Tibial artery (tissue), 4 donors: Measurements from ENCODE around the gene CIDEA.

Source experiments
- DNase-seq, 2 donors: peaks; one replicate each; pipeline ENCODE4 v3.0.0-alpha.2; 2019
- H3K27ac ChIP-seq, 2 donors: fragments of 200-600 bp; sonication (generic) in 1 of 2; 1 replicate in 1 of 2; 2 replicates in 1 of 2; pipeline ENCODE4 v1.5.1; 2018 to 2019; ENCODE audit warnings: mild to moderate bottlenecking in 1 of 2
- H3K27me3 ChIP-seq, 2 donors: fragments of 200-600 bp; sonication (generic) in 1 of 2; one replicate each; pipeline versions ENCODE4 v1.5.1 to v1.6.0; 2016 to 2019
- H3K36me3 ChIP-seq, 3 donors: fragments of 200-600 bp; sonication (generic) in 2 of 3; one replicate each; pipeline ENCODE4 v1.5.1; 2016 to 2019; ENCODE audit warnings: mild to moderate bottlenecking in 2 of 3
- H3K4me1 ChIP-seq, 4 donors: fragments of 200-600 bp; sonication (generic) in 2 of 4; 1 replicate in 3 of 4; 2 replicates in 1 of 4; pipeline ENCODE4 v1.5.1; 2016 to 2019
- H3K4me3 ChIP-seq, 2 donors: fragments of 200-600 bp; sonication (generic) in 1 of 2; 1 replicate in 1 of 2; 2 replicates in 1 of 2; pipeline ENCODE4 v1.5.1; 2018 to 2019; ENCODE audit warnings: mild to moderate bottlenecking in 2 of 2
- H3K9me3 ChIP-seq, 3 donors: fragments of 200-600 bp; sonication (generic) in 1 of 3; one replicate each; pipeline ENCODE4 v1.5.1; 2016 to 2019
- CTCF ChIP-seq, 2 experiments: fragments of 200-600 bp in 1 of 2; fragments of 450-650 bp in 1 of 2; IDR thresholded peaks; one replicate each; pipeline ENCODE4 v1.5.1; 2017 to 2019; ENCODE audit warnings: antibody characterized with exemption in 2 of 2, mild to moderate bottlenecking in 1 of 2, moderate library complexity in 1 of 2
- intact Hi-C: fragments of 100-400 bp; cut with DNase I; formaldehyde crosslinking; loops from one replicate; pipeline ENCODE4 v1.15.0; 2023; ENCODE audit warnings: low total_unique reads

CIDEA gene

GRCh38 chr18:12315490-12315889 is 61.3 kb downstream of the CIDEA start:
- H3K27ac ChIP-seq, result peak overlapping the region; percentile 62 to 75

GRCh38 chr18:12315911-12316310 is 61.8 kb downstream of the CIDEA start:
- H3K9me3 ChIP-seq, result peaks cover 0 to 9% (median 0%) of the 10 kb centered on the region in 3 donors
- H3K36me3 ChIP-seq, result peaks cover 22 to 43% (median 23%) of the 10 kb centered on the region in 3 donors
- no peaks in the 10 kb centered on the region for H3K27me3 ChIP-seq
- TF ChIP-seq CTCF (IDR thresholded peaks at IDR 0.05), result no peak
- H3K4me3 ChIP-seq, result peak overlapping the region in 1 of 2 donors; percentile 0
- DNase-seq, result peak in 1 of 2 donors; percentile 74
- peaks cover 0 to 72% (median 39%) of the 10 kb centered on the region in 4 donors for H3K4me1 ChIP-seq
- intact Hi-C loops, result loop anchor here (10.0 kb wide), 1 partner anchor 59 kb away; the partner anchor contains the start of gene AFG3L2
- peak overlapping the region; percentile 62 to 75 for H3K27ac ChIP-seq

More at GRCh38 chr18:12315490-12315889, 61.3 kb downstream of the CIDEA start:
- intact Hi-C loops, result loop anchor here (10.0 kb wide), 1 partner anchor 59 kb away; the partner anchor contains the start of gene AFG3L2
- TF ChIP-seq CTCF (IDR thresholded peaks at IDR 0.05), result no peak
- Histone ChIP-seq H3K4me3 (peak overlapping the region in 1 of 2 donors; percentile 0), H3K4me1 (peaks cover 0 to 72% (median 41%) of the 10 kb centered on the region in 4 donors), H3K36me3 (peaks cover 26 to 39% (median 28%) of the 10 kb centered on the region in 3 donors), H3K27me3 (no peaks in the 10 kb centered on the region), H3K9me3 (peaks cover 0 to 9% (median 0%) of the 10 kb centered on the region in 3 donors)
- no peak for DNase-seq

- H3K27me3 ChIP-seq, result no peaks in the 10 kb centered on the region
- DNase-seq, result no peak
- no peak for TF ChIP-seq CTCF (IDR thresholded peaks at IDR 0.05)
- peaks cover 0 to 76% (median 41%) of the 10 kb centered on the region in 4 donors for H3K4me1 ChIP-seq
- H3K27ac ChIP-seq, result peak overlapping the region; percentile 25 to 75
- no peak overlapping the region for H3K4me3 ChIP-seq
- intact Hi-C loops, result loop anchor here (10.0 kb wide), 1 partner anchor 57 kb away; the partner anchor contains the start of gene AFG3L2
- no peaks in the 10 kb centered on the region for H3K9me3 ChIP-seq
- peaks cover 5 to 44% (median 11%) of the 10 kb centered on the region in 3 donors for H3K36me3 ChIP-seq
These were observed 63.6 kb downstream of the CIDEA start for GRCh38 chr18:12317664-12318333.

- no peaks in the 10 kb centered on the region for H3K9me3 ChIP-seq
- H3K4me1 ChIP-seq, result peaks cover 0 to 72% (median 39%) of the 10 kb centered on the region in 4 donors
- H3K4me3 ChIP-seq, result no peak overlapping the region
- intact Hi-C loops, result loop anchor here (10.0 kb wide), 1 partner anchor 56 kb away; the partner anchor contains the start of gene AFG3L2
- no peaks in the 10 kb centered on the region for H3K27me3 ChIP-seq
- peak overlapping the region; percentile 25 to 75 for H3K27ac ChIP-seq
- peaks cover 6 to 48% (median 9%) of the 10 kb centered on the region in 3 donors for H3K36me3 ChIP-seq
- no peak for DNase-seq
- TF ChIP-seq CTCF (IDR thresholded peaks at IDR 0.05), result no peak
These were observed 64.2 kb downstream of the CIDEA start for GRCh38 chr18:12318334-12318697.

- TF ChIP-seq CTCF (IDR thresholded peaks at IDR 0.05), result no peak
- DNase-seq, result no peak
- Histone ChIP-seq H3K27me3 (no peaks in the 10 kb centered on the region), H3K27ac (peak overlapping the region; percentile 25 to 75), H3K4me1 (peaks cover 0 to 66% (median 37%) of the 10 kb centered on the region in 4 donors), H3K9me3 (no peaks in the 10 kb centered on the region), H3K36me3 (peaks cover 9 to 45% (median 10%) of the 10 kb centered on the region in 3 donors), H3K4me3 (no peak overlapping the region)
- intact Hi-C loops, result loop anchor here (10.0 kb wide), 1 partner anchor 56 kb away; the partner anchor contains the start of gene AFG3L2
These were observed 64.7 kb downstream of the CIDEA start for GRCh38 chr18:12318857-12319256.
